ENCODE measurements around the gene EXOC3.

DNA sequence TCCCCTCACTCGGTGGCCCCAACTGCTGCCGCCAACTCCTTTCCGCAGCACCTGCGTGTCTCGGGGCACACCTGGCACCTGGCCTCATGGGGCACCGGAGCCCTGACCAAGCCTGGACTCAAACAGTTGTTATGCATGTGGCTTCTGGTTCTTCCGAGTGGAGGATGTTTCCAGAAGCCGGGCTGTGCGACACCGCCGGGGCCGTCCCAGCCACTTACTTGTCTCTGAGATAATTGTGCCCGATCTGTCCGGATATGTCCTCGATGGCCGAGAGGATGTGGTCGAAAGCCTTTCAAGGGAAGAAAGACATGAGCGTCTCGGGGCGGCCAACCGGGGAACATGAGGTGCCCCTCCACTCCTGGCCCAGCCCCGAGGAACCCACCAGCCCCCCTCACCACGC, 38.4 kb downstream of the EXOC3 start:
- TF ChIP-seq SUZ12 (IDR thresholded peaks at IDR 0.05) (no peak), FOXK2 (IDR thresholded peaks at IDR 0.05) (no peak), ARNT (IDR thresholded peaks at IDR 0.05) (no peak), TARDBP (IDR thresholded peaks at IDR 0.05) (no peak)
